Smooth muscle cell of the brain vasculature (primary cell): ENCODE measurements around the gene MOB3C.
"Not testable (repeated sequence)": the region's sequence is repeated elsewhere in the genome, so short reads cannot be mapped to it uniquely, and the experiment has no call there.

Source experiments
- DNase-seq: peaks from one replicate; pipeline ENCODE4 v3.0.0-alpha.2; 2012; ENCODE audit warnings: low read depth, low spot score

Gene MOB3C

DNA sequence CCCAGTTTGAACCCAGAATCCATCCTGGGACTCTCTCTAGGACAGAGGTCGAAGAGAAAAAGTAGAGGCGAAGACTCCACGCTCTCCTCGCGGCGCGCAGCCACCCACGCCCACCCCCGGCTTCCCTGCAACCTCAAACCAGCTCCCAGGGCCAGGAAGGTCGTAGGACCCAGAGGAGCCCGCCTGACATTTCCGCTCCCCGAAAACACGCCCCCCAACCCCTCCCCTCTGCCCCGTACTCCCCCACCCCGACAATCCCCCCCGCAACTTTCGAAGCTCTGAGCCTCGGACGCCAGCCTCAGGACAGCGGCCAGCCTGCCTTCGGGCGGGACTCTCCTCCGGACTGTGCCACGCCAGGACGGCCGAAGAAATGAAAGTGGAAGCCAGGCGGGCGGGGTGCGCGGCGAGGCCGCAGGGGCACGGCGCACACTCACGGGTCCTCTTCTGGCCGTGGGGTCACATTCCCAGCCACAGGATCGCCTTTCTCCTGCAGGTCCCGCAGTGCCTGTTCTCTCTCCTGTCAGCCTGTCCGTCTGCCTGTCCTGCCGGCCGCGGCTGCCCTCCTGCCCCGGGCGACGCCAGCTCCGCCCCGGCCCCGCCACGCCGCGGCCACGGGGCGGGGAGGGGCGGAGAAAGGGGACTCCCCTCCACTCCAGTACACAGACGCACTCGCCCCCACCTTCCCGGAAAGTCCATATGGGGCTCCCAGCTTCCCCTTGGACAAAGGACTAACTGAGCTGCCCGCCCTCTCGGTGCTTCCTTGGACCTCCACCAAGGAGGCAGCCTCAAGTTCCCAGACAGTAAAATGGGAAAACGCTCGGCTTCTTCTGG, at the start of gene MOB3C:
TSS of gene MOB3C (minus strand) at position 535 of the 831 bp plus-strand sequence. CDS start 3,490 bp downstream, outside the sequence.
- no peak for DNase-seq

GRCh38 chr1:46665983-46666382, 49.4 kb upstream of the MOB3C start:
- DNase-seq, result no peak

GRCh38 chr1:46662919-46663318, 46.3 kb upstream of the MOB3C start:
- not testable (repeated sequence) for DNase-seq

- not testable (repeated sequence) for DNase-seq
These were observed 43.5 kb upstream of the MOB3C start for GRCh38 chr1:46660116-46660515.

GRCh38 chr1:46659307-46659870, 42.8 kb upstream of the MOB3C start:
- no peak for DNase-seq

DNA sequence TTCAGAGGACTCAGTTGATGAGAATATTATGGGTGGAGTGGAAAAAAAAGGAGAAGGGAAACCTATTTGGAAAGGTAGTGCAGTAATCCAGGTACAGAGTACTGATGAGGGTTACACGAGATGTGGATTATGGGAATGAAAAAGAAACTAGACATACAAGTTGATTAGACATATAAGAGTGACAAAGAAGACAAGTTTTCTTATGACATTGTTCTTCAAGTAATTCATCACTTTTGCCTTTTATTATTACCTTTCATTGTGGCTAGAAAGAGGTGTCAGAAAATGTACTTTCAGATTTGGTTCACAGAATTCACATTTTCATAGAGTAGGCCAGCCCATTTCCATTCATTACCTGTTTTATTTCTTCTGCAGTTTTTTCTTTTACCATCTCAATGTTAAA, 41.2 kb upstream of the MOB3C start:
- DNase-seq, result no peak

- no peak for DNase-seq
These were observed 40.0 kb upstream of the MOB3C start for GRCh38 chr1:46656643-46657042.

- no peak for DNase-seq
These were observed 39.2 kb upstream of the MOB3C start for GRCh38 chr1:46655848-46656247.

DNA sequence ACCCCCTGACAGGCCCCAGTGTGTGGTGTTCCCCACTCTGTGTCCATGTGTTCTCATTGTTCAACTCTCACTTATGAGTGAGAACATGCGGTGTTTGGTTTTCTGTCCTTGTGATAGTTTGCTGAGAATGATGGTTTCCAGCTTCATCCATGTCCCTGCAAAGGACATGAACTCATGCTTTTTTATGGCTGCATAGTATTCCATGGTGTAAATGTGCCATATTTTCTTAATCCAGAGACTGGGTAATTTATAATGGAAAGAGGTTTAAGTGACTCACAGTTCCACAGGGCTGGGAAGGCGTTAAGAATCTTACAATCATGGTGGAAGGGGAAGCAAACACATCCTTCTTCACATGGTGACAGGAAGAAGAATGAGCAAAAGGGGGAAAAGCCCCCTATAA, 38.1 kb upstream of the MOB3C start:
- DNase-seq, result not testable (repeated sequence)

DNA sequence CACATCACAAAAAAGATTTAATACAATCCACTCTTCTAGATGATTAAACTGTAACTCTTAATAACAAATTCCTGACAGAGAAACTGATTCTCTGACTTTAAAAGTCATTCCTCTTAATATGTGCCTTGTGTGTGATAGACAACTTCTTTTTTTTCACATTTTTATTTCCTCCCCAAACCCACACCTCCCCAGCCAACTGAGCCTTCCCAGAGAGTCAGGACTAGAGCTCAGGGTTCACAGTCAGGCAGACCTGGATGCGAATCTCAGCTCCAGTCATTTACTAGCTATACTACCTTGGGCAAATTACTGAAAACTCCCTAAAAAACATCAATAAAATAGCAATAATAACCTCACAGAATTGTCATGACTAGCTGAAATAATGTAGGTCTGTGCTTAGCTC, 37.4 kb upstream of the MOB3C start:
- no peak for DNase-seq

GRCh38 chr1:46653405-46653958, 36.9 kb upstream of the MOB3C start:
- no peak for DNase-seq

GRCh38 chr1:46652321-46653100, 35.9 kb upstream of the MOB3C start:
- no peak for DNase-seq

DNA sequence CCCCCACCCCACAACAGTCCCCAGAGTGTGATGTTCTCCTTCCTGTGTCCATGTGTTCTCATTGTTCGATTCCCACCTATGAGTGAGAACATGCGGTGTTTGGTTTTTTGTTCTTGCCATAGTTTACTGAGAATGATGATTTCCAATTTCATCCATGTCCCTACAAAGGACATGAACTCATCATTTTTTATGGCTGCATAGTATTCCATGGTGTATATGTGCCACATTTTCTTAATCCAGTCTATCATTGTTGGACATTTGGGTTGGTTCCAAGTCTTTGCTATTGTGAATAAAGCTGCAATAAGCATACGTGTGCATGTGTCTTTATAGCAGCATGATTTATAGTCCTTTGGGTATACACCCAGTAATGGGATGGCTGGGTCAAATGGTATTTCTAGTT, 34.5 kb upstream of the MOB3C start:
- DNase-seq, result not testable (repeated sequence)

DNA sequence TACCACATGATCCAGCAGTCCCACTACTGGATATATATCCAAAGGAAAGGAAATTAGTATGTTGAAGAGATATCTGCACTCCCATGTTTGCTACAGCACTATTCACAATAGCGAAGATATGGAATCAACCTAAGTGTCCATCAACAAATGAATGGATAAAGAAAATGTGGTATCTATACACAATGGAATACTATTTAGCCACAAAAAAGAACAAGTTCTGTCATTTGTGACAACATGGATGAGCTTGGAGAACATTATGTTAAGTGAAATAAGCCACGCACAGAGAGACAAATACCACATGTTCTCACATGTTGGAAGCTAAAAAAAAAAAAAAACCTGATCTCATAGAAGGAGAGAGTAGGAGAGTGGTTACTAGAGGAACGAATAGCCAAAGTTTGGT, 33.9 kb upstream of the MOB3C start:
- DNase-seq, result no peak

GRCh38 chr1:46649764-46650163, 33.2 kb upstream of the MOB3C start:
- DNase-seq, result no peak

- no peak for DNase-seq
These were observed 31.0 kb upstream of the MOB3C start for GRCh38 chr1:46647611-46648010.

- no peak for DNase-seq
These were observed 30.2 kb upstream of the MOB3C start for GRCh38 chr1:46646844-46647243.

- no peak for DNase-seq
These were observed 29.7 kb upstream of the MOB3C start for GRCh38 chr1:46646331-46646730.

GRCh38 chr1:46645815-46646214, 29.2 kb upstream of the MOB3C start:
- DNase-seq, result no peak

GRCh38 chr1:46643368-46643775, 26.8 kb upstream of the MOB3C start:
- DNase-seq, result peak; percentile 45

DNA sequence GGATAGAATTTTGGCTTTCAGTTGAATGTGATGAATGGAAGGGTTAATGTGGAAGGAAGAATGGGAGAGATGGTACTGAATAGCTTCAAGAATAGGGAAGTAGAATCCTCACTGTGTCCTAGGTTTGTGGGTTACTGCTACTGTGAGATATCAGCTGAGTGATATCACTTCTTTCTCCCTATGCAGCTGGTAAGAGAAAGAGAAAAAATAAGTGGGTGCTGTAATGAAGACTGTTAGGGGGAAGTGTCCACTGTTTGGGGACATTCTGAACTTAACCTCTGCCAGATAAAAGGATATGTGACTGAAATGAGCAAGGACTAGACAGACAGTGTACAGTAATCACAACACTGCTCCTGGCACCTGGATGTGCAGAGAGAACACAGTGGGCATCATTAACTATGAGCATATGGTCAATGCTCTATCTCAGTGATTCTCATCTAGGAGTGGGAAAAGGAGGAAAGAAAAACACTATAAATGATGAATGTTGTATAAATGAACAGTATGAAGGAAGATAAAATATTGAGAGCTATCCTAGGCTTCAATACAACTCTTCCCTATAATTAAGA, 25.6 kb upstream of the MOB3C start:
- no peak for DNase-seq

GRCh38 chr1:46639547-46639946, 22.9 kb upstream of the MOB3C start:
- DNase-seq, result no peak
